Measurements from ENCODE around the gene OTOP2. TPM values are rescaled to one million over a fixed set of nuclear protein-coding genes. Genes with fewer than 3 reads are reported as not detected.
A peak's percentile ranks its signal among the peaks of the same experiment; 100 is the strongest.

The OTOP2 gene, protein sequence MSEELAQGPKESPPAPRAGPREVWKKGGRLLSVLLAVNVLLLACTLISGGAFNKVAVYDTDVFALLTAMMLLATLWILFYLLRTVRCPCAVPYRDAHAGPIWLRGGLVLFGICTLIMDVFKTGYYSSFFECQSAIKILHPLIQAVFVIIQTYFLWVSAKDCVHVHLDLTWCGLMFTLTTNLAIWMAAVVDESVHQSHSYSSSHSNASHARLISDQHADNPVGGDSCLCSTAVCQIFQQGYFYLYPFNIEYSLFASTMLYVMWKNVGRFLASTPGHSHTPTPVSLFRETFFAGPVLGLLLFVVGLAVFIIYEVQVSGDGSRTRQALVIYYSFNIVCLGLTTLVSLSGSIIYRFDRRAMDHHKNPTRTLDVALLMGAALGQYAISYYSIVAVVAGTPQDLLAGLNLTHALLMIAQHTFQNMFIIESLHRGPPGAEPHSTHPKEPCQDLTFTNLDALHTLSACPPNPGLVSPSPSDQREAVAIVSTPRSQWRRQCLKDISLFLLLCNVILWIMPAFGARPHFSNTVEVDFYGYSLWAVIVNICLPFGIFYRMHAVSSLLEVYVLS
- not detected for total RNA-seq

GRCh38 chr17:74924250-74924948, at the start of gene OTOP2:
OTOP2 (plus strand) TSS chr17:74924273; CDS start chr17:74924633, 360 bp downstream.
- DNase-seq (ENCODE audit: low spot score), result no peak

DNA sequence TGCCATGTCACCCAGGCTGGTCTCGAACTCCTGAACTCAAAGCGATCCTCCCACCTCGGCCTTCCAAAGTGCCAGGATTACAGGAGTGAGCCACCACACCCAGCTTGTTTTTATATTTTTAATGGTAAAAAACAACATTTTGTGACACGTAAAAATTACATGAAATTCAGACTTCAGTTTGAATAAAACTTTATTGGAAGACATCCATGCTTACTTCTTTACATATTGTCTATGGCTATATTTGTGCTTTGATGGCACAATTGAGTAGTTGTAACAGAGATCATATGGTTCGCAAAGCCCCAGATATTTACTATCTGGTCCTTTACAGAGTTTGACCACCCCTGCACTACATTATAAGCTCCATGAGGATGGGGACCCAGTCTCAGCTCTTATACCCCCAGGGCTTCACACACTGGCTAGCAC, 49.4 kb upstream of the OTOP2 start:
- no peak for DNase-seq (ENCODE audit: low spot score)

GRCh38 chr17:74875155-74875976, 48.7 kb upstream of the OTOP2 start:
- no peak for DNase-seq (ENCODE audit: low spot score)

- DNase-seq (ENCODE audit: low spot score), result no peak
Observed at GRCh38 chr17:74875977-74876593, 48.0 kb upstream of the OTOP2 start.

DNA sequence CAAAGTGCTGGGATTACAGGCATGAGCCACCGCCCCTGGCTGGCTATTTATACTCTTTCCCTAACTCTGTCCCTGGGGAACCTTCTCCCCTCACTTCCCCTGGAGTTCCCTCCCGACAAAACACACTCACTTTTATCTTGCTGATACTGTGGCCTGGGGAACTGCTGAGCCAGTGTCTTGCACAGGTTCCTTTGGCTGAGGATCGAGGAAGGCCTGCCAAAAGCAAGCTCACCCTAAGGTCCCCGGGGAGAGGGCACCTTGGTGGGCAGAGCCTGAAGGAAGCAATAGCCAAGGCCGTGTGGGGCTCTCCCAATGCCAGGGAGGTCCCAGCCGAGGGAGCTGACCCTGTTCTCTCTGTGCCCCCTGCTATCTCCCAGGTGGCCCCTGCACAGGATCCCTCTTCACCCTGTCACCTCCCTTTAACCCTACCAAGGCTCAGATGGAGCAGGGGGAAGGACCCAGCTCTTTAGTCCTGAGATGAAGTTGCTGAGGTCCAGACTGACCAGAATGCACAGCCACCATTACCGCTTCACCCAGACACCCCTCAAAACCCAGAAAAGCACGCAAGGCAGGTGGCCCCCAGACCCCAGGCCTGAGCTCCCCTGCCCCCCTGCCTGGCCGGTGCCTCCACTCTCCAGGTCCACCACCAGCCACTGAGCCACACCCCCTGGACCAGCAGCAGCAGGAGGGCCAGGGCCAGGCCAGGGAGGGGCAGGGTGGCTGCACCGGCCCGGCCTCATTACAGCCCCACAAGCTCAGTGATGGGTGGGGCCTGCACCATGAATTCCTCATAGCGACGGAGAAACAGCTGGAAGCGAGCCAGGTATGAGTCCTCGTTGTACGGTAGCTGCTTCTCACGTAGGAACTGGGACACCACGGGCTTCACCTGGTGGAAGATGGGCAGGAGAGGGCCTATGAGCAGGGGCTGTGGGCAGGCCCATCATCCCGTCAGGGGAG, 46.2 kb upstream of the OTOP2 start:
- DNase-seq (ENCODE audit: low spot score), result peak; percentile 75

DNA sequence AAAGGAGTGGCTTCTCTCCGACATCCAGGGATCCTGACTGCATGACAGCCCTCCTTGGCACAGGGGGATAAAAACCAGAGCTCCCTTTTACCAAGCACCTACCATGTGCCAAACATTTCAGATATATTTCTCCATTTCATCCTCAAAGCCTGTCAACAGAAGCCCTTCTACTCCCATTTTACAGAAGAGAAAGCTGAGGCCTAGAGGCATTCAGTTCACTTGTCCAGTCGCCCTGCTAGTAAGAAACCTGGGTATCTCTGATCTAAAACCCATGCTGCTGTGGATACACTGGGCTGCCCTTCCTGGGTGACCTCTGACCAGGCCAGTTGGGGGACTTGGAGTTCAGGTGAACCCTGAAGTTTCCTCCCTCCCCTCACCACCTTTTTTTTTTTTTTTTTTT, 45.4 kb upstream of the OTOP2 start:
- DNase-seq (ENCODE audit: low spot score), result no peak

- DNase-seq (ENCODE audit: low spot score), result no peak
Observed at GRCh38 chr17:74879308-74879707, 44.8 kb upstream of the OTOP2 start.

DNA sequence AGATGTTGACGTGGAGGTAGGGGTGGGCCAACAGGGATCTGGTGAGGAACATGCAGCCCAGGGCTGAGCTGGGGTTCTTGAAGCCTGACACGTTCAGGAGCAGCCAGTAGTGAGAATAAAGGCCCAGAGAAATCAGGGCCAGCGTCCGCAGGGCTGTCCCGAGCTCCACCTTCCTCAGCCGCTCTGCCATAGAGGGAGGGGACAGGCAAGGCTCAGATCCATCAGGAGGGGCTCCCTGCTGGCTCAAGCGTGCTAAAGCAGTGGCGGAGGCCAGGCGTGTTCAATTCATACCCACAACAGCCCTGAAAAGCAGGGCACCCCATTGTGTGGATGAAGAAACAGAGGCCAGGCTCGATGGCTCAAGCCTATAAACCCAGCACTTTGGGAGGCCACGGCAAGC, 43.0 kb upstream of the OTOP2 start:
- no peak for DNase-seq (ENCODE audit: low spot score)

GRCh38 chr17:74882517-74883240, 41.4 kb upstream of the OTOP2 start:
- no peak for DNase-seq (ENCODE audit: low spot score)

DNA sequence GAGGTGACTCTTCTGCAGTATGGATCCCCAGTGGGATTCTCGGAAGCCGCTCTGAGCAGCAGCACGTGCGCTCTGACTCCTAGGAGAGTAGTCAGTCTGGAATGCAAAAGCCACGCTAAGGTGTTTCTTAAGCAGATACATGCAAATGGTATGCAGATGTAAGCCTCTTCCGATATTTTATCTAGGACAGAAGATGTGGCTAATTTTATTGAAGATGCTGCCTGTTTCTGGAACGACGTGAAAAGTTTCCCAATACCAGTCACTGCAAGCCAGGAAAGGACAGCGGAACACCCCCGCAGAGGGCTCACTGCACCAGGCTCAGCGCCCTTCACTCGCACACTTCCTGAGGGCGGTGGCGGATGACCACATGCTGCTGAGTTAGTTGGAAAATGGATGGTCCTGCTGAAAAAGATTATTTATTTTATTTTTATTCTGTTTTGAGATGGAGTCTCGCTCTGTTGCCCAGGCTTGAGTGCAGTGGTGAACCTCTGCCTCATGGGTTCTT, 40.8 kb upstream of the OTOP2 start:
- no peak for DNase-seq (ENCODE audit: low spot score)

DNA sequence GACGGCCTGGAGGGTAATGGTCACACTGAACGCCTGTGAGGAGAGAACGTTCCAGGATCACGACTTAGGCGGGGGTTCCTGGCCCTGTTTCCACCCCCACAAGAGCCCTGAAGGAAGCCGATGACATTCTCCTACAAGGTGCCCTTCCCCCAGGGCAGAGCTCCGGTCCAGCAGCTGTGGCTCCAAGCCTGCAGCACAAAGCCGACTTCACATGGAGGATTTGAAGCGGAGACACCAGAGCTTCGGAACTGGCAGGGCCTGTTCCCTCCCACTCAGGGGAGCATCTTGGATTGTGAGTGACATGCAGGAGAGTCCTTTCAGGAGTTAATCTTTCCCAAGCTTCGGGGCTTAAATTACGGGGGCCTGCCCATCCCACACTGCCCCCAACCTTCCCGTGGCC, 35.6 kb upstream of the OTOP2 start:
- DNase-seq (ENCODE audit: low spot score), result no peak

DNA sequence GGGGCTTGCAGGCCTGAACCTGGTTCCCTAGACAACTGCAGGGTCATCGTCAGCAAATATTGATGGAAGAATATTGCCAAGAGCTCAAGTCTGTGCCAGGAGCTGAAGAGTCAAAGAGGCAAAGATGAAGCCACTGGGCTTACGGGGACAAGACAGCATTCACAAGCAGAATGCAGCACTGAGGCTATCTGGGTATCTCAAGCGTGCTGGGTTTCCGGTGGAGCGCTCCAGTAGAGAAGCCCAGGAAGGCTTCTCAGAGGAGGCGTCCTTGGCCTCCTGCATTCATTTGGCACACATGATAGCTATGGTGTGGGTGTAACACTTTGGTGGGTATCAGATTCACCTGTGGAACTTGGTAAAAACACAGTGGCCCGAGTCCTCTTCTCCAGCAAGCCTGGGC, 33.5 kb upstream of the OTOP2 start:
- DNase-seq (ENCODE audit: low spot score), result no peak

DNA sequence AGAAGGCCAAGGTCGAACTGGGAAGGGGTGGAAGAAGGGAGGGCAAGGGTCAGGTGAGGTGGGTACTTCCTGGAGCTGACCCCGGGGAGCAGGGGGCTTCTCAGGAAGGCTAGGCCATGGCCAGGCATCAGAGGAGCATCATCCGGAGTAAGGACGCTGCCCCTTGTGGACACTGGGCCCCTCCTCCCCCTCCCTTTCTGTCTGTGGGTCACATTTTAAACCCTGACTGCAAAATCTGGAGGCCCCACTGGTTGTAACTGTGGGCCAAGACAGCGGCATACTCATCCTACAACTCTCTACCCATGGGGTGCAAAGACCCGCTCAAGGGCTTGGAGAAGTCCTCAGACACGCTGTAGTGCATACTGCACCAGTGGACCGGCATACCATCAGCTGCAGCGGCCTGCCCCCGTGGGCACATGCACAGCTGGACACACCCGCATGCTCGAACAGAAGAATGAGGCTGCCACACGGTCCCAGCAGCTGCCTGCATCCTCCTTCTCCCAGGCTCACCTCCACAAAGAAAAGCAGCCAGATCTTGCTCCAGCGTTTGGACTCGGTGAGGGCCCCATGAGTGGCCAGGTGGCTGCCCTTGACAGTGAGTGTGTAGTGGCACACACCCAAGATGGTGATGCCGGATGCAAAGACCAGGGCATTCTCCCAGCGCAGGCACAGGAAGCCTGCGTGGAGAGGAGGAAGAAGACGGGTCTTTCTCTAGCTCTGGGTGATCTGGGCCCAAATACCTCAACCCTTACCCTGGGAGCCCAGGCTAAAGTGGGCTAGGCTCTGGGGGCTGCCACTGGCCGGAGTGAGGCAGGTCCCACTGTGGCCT, 31.8 kb upstream of the OTOP2 start:
- no peak for DNase-seq (ENCODE audit: low spot score)

GRCh38 chr17:74892974-74893911, 30.8 kb upstream of the OTOP2 start, which contains the start of gene FADS6:
FADS6 (minus strand) TSS chr17:74893633; CDS start chr17:74893595, 38 bp downstream.
- no peak for DNase-seq (ENCODE audit: low spot score)

DNA sequence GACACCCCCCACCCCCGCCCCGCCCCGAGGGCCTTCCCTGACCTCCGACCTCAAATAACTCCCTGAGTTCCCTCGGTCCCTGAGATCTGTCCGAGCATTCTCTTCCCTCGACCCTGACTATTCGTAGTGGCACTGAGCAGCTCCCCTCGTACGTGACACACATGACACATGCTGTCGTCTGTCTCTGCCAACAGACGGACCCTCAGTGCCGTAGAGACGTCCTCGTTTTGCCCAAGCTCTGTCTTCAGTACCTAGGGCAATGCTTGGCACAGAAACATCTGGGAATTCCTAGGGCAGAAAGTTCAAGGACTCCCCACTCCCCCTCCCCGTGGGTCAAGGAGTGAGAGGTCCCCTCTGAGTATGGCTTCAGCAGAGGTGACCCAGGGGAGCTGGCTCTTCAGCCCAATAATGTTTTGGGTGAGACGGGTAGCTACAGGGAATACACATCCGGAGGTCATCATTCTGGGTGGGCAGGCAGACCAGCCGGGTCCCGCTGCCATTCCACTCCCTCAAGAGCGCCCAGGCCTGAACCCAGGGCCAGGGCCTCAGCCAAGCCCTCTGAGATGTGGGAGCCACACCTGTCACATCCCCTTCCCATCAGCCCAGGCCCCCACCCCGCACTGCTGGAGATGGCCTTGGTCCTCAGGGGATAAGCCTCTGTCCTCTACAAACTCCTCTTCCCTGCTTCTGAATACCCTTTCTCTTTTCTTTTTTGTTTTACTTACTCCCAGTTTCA, 30.0 kb upstream of the OTOP2 start:
- no peak for DNase-seq (ENCODE audit: low spot score)

DNA sequence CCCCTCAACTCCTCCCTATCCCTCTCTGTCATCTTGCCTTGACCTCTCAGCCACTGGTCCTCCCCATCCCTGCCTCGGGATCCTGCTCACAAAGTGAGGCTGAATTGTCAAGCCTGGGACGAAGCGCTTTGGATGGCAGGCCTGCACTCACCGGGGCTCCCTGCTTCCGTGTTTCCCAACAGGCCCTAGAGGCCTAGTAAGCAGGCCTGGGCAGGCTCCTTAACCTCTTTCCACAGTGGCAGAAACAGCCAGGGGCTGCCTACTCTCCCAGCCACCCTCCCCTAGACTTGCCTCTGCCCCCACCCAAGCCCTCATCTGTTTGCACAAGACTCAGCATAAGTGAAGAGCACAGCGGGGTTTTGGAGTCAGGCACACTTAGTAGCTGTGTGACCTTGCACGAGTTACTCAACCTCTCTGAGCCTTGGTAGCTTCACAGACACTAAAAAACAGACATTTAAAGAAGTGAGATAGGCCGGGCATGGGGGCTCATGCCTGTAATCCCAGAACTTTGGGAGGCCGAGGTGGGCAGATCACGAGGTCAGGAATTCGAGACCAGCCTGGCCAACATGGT, 25.6 kb upstream of the OTOP2 start:
- peak; percentile 70 for DNase-seq (ENCODE audit: low spot score)

Measured in ureter (tissue), 1 donor.